SU-DHL-6 (cell line): ENCODE data around the gene SLC35F4.

Source experiments
- EZH2phosphoT487 ChIP-seq: fragments of 200-600 bp; sonication (generic), shearing (Covaris generic); conservative IDR thresholded peaks from 2 replicates; pipeline ENCODE4 v1.6.1; 2018; ENCODE audit warnings: mild to moderate bottlenecking, antibody characterized with exemption, low read length, moderate library complexity, mixed read lengths
- TF ChIP-seq, protein P1 (sequence below): fragments of 200-600 bp; sonication (generic); IDR thresholded peaks from one replicate; pipeline ENCODE4 v1.5.1; 2017; ENCODE audit warnings: antibody characterized with exemption, mild to moderate bottlenecking, low read length, moderate library complexity; ENCODE audit not compliant: insufficient read depth, poor library complexity, severe bottlenecking

DNA sequence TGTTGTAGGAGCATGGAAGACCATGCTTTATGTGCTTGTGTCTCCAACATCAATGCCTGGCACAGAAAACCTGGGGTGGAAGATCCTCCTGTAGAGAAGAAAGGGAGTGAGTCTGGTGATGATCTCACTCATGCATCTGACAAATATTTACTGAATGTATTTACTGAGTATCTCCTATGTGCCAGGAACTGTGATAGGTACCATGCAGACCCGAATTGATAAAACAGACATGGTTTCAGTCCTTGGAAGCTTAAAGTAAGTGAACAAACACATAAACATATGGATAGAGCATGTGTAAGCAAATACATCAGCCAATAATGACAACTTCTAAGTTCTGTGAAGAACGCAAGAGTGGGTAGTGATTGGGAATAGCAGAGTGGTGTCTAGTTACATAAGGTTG lies 255.3 kb downstream of the SLC35F4 start:
- TF ChIP-seq, protein P1, sequence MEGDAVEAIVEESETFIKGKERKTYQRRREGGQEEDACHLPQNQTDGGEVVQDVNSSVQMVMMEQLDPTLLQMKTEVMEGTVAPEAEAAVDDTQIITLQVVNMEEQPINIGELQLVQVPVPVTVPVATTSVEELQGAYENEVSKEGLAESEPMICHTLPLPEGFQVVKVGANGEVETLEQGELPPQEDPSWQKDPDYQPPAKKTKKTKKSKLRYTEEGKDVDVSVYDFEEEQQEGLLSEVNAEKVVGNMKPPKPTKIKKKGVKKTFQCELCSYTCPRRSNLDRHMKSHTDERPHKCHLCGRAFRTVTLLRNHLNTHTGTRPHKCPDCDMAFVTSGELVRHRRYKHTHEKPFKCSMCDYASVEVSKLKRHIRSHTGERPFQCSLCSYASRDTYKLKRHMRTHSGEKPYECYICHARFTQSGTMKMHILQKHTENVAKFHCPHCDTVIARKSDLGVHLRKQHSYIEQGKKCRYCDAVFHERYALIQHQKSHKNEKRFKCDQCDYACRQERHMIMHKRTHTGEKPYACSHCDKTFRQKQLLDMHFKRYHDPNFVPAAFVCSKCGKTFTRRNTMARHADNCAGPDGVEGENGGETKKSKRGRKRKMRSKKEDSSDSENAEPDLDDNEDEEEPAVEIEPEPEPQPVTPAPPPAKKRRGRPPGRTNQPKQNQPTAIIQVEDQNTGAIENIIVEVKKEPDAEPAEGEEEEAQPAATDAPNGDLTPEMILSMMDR: no peak
- TF ChIP-seq EZH2phosphoT487: no peak
